Measurements from ENCODE around the gene SMNDC1.

- TF ChIP-seq POLR2A (IDR thresholded peaks at IDR 0.05), result no peak
- TF ChIP-seq CTCF (IDR thresholded peaks at IDR 0.05), result no peak
These were observed 18.8 kb upstream of the SMNDC1 start for GRCh38 chr10:110323503-110323902.

All from right lobe of liver (tissue), 4 donors.